ENCODE data around the gene SYT5.

DNA sequence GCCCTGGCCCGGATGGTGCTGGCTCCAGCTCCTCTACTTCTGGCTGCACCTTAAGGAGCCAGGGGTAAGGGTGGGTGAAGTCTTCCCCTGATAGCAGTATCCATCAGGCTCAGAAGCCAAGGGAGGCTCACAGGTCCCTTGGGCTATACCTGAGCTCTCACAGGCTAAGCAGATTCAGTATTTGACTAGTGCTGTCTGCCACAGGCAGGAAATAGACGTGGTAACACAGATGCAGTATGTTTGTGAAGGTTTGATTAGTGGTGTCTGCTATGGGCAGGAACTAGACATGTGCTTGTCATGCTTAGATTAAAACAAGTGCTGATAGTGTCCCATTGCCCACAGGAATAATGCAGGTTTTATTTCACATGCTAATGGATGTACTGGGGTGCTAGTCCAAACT lies 4.0 kb downstream of the SYT5 start:
- TF ChIP-seq, protein P1, sequence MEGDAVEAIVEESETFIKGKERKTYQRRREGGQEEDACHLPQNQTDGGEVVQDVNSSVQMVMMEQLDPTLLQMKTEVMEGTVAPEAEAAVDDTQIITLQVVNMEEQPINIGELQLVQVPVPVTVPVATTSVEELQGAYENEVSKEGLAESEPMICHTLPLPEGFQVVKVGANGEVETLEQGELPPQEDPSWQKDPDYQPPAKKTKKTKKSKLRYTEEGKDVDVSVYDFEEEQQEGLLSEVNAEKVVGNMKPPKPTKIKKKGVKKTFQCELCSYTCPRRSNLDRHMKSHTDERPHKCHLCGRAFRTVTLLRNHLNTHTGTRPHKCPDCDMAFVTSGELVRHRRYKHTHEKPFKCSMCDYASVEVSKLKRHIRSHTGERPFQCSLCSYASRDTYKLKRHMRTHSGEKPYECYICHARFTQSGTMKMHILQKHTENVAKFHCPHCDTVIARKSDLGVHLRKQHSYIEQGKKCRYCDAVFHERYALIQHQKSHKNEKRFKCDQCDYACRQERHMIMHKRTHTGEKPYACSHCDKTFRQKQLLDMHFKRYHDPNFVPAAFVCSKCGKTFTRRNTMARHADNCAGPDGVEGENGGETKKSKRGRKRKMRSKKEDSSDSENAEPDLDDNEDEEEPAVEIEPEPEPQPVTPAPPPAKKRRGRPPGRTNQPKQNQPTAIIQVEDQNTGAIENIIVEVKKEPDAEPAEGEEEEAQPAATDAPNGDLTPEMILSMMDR (IDR thresholded peaks at IDR 0.05 in 8 of 11, conservative IDR thresholded peaks at IDR 0.05 in 3 of 11), result no peak
- no peak for TF ChIP-seq POLR2A (IDR thresholded peaks at IDR 0.05)
